HG03175 (cell line): ENCODE data around the gene ERMAP.
"Not testable (repeated sequence)": the region's sequence is repeated elsewhere in the genome, so short reads cannot be mapped to it uniquely, and the experiment has no call there.

Source experiments
- ATAC-seq: cut with Tn5 transposase; IDR thresholded peaks from one replicate; pipeline ENCODE4 v1.9.1; 2021; ENCODE audit warnings: mild to moderate bottlenecking, moderate library complexity; ENCODE audit not compliant: unreplicated experiment

The ERMAP gene

DNA sequence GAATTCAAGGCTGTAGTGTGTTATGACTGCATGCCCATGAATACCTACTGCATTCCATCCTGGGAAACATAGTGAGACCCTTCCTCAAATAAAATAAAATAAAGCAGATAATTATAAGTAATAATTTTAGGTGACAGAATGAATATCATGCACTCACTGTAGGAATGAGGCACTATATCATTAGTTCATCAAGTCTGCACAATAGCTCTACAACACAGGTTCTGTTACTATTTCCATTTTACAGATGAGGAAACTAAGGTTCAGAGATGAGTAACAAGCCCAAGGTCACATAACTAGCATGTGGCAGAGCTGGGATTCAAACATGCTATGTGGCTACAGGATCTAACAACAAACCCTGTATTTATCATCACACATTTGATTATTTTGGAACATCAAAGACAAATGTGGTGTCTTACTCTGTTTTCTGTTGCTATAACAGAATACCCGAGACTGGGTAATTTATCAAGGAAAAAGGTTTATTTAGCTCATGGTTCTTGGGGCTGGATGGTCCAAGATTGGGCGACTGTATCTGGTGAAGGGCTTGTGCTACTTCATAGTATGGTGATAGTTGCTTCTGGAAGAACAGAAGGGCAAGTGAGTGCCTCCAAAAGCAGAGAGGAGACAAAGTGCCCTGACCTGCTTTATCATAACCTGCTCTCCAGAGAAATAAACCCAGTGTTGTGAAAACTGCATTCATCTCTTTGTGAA lies 24.7 kb downstream of the ERMAP start:
- ATAC-seq: no peak

DNA sequence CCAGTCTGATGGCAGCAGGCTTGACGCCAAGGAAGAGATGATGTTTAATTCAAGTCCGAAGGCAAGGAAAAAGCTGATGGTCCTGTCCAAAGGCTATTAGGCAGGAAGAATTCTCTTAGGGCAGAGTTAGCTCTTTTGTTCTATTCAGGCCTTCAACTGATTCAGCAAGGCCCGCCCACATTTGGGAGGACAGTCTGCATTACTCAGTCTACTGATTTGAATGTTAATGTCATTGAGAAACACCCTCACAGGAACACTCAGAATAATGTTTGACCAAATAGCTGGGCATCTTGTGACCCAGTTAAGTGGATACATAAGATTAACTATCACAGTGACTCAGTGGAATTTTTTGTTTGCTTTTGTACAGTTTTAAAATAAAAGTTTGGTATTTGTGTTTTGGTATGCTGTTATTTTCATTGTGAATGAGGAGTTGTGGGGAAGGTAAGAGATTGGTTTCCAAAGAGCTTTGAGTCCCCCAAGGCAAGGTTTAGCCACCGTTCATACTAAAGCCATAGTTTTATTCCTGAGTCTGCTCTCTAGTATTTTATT lies 27.7 kb downstream of the ERMAP start:
- no peak for ATAC-seq

DNA sequence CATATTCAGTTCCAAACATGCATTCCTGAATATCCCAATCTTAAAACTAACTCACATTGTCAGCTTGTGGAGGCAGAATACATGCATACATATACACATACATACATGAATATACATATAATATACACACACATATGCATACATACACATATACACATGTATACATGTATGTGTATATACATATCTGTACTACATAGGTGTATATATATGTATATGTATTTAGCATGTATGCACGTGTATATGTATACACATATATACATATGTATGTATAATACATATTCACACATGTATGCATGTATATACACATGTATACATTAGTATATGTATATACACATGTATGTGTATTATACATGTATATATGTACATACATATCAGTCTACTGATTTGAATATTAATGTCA lies 28.3 kb downstream of the ERMAP start:
- ATAC-seq: no peak

DNA sequence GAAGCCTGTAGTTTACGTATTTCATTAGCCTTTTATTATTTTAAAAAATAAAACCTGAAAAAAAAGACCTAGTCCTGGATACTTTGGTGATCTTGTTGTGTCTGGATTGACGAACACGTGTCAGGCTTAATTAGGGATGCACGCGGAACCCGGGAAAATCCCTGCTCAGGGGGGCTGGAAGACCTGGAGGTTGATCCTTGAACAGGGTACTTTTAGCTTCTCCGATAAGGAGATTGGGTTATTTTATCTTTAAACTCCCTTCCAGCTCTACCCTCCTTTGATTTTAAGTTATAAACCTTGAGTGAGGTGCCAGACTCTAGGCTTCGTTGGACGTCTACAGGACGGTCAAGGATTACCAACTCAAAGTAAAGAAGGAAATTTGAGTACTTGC lies 28.9 kb downstream of the ERMAP start:
- peak; percentile 2 for ATAC-seq

DNA sequence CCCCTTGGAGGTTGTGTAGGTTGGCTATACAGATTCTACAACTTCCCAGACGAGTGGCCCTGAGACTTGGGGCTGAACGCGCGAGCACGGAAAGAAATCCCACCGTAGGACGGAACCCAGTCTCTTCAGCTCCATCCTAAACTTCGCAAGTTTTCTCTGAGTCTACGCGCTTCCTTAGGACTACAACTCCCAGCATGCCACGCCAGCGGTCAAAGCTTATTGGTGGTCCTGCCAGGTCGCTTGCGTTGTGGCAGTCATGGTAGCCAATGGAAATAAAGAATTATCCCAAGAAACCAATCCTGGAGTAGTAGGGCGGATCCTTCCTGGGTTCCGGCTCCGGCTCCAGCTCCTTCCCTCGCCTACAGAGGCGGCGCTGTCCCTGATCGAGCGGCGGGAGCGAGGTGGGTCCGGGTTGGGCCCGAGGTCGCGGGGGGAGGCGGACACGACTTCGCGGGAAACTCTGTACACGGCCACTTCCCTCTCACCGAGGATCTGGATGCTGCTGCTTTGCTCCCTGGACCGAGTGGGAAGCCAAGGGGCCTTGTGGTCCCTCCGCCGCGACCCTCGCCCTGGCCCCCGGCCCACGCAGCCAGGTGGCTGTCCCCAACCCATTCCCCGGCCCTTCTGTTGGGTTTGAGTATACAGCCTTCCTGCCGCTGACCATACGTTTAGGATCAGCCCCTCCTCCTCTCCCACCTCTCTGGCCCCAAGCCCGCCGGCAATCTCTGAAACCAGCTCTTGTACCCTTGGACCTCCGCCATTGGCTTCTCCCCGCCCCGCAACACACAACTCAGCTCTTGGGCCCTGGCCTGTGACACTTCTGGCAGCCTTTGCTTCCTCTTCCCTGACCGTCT lies 29.6 kb downstream of the ERMAP start, which contains the start of gene ZNF691:
Gene ZNF691, plus strand, starts transcription at position 357 of the 854 bp plus-strand sequence. CDS start 3,046 bp downstream, outside the sequence.
- peak; percentile 93 for ATAC-seq

DNA sequence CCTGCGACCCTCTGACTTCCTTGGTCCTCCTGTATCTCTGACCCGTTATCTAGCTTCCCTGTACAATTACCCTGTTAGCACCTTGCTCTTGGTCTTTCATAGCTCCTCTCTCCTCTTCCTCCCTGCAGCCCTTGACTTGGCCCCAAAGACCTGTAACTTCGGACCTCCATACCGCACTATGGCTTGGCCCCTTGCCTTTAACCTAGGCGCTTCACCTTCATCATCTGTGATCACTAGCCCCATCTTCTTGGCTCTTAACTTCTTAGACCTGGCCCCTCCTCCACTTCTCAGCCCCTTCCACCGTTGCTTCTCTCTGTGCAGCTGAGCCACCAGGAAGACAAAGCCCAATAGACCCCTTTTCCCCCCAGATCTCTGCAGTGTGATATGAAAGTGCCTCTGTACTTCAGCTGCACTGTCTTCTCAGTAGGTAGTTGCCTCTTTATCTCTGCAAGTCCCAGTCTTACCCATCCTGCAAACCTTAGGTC lies 30.2 kb downstream of the ERMAP start:
- no peak for ATAC-seq

DNA sequence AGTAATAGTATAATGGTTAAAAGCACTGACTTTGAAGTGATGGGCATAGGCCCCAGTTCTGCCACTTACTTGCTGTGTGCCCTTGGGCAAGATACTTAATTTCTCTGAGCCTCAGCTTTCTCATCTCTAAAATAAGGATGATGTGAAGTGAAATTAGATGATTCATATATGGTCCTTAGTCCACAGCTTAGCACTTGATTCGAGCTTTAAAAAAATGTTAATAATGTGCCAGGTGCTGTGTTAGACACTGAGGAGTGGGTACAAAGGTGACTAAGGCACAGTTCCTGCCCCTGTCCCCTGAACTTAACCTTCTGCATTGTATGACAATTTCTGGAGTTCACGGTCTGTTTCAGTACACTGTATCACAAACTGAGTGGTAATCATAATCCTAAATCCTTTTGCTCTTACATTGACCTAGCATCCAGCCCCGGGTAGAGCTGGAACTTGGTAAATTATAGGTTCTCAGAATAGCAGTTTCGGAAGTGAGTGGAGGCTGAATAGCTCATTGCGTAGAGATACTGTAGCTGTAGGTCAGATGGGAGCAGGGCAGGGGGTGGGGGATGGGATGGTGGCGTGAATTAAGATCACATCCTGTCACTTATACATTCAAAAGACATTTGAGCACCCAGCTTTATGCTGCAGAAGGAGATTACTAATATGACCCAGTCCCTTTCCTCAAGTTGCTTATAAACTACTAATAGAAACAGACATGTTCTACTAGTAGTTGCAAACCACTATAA lies 31.0 kb downstream of the ERMAP start:
- ATAC-seq: no peak

DNA sequence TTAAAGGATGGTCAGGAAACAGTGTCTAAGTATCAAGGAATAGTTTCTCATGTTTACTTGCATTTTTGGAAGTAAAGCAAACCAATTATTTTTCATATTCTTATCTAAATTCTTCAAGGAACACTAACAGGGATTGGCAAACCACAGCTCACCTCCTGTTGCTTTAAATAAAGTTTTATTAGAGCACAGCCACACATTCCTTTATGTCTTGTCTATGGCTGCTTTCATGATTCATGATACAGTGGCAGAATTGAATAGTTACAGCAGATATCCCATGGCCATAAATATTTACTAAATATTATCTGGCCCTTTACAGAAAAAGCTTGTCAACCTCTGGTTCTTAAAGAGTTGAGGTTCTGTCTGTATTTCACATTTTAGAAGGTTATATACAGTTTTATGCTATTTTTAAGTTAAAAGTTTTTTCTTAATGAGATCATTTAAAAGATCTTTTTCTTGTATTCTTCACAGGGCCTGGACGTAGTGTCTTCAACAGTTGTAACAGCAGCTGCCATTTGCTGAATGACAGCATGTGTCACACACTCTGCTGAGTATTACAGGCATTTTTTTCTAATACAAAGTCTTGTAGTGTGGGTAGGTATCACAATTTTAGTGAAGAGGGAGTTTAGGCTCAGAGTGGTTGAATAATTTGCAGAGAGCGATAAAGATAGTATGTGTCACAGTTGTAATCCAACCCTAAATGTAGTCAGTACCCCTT lies 32.1 kb downstream of the ERMAP start:
- ATAC-seq: no peak

DNA sequence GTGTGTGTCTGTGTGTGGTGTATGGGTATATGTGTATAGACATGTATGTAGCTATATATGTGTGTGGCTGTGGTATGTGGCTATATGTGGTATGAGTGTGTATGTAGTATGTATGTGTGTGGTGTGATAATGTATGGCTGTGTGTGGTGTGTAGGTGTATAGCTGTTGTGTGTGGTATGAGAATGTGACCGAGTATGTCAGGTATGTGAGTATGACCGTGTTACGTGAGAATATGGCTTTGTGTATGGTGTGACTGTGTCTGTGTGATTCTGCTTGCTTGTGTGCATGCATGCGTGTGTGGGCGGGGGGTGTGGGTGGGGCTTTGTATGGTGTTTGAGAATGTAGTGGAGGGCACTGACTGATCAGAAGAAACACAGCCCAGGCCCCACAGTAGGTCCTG lies 33.0 kb downstream of the ERMAP start:
- ATAC-seq: no peak

DNA sequence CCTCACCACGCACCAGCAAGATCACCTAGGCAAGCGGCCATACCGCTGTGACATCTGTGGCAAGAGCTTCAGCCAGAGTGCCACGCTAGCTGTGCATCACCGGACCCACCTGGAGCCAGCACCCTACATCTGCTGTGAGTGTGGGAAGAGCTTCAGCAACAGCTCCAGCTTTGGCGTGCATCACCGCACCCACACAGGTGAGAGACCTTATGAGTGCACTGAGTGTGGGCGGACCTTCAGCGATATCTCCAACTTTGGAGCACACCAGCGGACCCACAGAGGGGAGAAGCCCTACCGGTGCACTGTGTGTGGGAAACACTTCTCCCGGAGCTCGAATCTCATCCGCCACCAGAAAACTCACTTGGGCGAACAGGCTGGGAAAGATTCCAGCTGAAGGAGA lies 34.5 kb downstream of the ERMAP start:
- ATAC-seq: no peak

DNA sequence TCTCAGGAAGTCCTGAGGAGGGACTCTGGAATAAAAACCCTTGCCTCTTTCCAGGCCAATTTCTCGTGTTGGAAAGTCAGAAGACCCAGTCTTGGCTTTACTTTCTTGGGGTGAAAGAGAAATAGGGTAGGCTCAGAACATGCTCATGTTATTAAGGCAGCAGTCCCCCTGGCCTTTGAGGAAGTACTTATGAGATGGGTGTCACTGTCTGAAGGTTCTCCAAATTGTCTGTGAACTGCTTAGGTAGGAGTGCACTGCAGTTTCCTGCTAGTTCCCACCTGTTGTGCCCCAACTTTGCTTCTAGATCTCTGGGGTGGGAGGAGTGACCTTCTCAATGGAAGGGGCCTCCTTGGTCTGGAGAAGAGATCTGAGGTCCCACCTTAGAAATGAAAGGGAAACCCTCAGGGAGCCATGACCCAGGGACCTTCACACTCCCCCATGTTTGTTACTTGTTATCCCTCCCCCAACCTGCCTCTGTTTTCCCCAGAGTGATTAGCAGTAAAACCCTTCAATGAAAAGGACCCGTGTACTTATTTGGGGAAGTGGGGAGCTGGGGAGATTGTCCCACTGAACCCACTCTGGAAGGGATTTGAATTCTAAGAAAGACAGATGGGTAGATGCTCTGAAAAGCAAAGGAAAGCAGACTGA lies 35.2 kb downstream of the ERMAP start:
- ATAC-seq: no peak

DNA sequence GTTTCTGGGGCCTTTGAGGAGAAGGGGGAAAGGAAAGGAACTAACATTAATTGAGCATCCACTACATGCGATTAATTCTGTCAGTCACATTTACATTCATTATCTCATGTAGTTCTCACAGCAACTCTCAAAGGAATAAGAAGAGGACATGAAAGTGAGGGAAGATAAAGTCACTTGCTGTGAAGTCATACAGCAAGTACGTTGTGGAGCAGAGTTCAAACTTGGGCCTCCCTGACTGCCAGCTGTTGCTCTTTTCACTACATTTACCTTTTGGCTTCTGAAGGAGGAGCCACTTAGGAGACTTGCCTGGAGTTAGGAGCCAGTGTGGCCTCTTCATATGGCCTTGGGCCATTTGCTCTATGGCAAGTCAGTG lies 35.7 kb downstream of the ERMAP start:
- no peak for ATAC-seq

DNA sequence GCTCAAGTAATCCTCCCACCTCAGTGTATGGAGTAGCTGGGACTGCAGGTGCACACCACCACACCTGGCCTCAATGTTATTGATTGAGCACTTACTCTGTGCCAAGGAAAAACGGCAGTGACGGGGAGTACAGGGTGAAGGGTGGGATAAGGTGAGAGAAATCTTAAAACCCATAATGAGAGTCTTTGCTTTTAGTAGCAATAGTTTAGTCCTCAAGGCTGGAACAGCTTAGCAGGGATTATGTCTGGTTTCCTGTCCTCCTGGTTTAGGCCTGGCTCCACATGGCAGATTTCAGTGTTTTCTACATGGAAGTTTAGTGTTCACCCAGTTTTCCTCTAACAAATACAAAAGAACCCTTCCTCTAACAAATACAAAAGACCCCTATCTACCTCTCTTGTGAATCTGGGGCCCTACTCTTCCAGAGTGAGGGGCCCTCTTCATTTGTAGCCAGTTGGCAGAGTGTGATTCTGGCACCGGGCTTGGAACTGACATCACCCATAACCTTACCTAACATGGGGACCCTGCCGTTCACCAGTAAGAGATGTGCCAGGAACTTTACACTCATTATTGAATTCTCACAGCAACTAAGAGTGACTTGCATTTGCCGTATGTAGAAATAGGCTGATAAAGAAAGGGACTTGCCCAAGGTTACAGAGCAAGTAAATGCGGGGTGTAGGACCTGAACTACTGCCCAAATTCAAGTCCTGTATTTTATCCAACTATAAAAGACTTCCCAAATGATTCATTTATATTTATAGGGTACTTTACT lies 36.4 kb downstream of the ERMAP start:
- ATAC-seq: no peak

DNA sequence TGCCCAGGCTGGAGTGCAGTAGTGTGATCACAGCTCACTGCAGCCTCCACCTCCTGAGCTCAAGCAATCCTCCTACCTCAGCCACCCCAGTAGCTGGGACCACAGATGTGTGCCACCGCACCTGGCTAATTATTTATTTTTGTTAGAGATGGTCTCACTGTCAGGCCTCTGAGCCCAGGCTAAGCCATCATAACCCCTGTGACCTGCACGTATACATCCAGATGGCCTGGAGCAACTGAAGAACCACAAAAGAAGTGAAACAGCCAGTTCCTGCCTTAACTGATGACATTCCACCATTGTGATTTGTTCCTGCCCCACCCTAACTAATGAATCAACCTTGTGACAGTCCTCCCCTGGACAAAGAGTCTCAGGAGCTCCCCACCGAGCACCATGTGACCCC lies 39.6 kb downstream of the ERMAP start:
- not testable (repeated sequence) for ATAC-seq

DNA sequence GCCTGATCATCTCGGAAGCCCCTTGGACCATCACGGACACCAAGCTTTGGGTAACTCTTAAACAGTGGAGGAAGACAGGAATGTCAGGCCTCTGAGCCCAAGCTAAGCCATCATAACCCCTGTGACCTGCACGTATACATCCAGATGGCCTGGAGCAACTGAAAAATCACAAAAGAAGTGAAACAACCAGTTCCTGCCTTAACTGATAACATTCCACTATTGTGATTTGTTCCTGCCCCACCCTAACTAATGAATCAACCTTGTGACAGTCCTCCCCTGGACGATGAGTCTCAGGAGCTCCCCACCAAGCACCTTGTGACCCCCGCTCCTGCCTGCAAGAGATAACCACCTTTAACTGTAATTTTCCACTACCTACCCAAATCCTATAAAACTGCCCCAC lies 42.4 kb downstream of the ERMAP start:
- not testable (repeated sequence) for ATAC-seq

DNA sequence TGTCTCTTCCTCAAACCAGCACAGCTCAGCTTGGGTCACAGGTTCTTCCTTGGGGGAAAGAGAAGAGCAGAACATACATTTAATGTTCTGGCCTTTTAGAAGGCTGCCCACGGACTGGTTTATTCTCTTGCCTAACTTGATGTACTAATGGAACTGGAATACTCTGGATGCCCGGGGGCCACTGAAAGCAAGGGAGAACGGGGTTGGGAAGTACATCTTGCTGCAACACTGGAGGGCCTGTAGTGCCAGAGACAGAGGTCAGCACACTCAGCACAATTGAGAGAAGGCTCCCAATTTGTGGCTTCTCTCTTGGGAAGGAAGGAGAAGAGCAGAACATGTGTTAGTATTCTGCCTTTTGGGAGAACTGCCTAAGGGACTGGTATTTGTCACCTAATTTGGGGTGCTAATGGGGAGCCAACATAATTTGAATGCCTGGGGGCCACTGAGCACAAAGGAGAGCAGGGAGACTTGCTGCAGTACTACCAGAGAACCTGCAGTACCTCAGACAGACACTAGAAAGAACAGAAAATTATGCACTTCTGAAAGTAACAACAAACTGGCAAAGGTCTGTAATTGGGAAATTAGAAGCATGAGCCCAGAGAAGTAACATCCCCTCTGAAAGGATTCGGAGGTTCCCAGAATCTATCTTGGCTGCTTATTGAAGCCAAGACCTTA lies 43.6 kb downstream of the ERMAP start:
- ATAC-seq: no peak

DNA sequence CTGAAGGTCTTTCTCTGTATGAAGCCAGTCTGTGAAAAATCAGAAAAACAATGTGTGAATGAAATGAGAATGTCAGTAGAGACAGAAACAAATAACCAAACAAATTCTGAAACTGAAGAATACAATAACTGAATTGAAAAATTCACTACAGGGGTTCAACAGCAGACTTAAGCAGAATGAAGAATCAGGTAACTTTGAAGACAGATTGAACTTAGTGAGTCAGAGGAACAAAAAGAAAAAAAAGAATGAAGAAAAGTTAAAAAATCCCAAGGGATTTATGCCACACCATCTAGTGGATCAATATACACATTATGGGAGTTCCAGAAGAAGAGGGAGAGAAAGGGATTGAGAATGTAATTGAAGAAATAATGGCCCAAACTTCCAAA lies 44.1 kb downstream of the ERMAP start:
- ATAC-seq: no peak

DNA sequence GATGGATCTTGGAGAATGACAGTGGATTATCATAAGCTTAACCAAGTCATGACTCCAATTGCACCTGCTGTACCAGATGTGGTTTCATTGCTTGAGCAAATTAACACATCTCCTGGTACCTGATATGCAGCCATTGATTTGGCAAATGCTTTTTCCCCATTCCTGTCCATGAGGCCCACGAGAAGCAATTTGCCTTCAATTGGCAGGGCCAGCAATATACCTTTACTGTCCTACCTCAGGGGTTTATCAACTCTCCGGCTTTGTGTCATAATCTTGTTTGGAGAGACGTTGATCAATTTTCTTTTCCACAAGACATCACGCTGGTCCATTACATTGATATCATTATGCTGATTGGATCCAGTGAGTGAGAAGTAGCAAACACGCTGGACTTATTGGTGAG lies 49.6 kb downstream of the ERMAP start:
- no peak for ATAC-seq

DNA sequence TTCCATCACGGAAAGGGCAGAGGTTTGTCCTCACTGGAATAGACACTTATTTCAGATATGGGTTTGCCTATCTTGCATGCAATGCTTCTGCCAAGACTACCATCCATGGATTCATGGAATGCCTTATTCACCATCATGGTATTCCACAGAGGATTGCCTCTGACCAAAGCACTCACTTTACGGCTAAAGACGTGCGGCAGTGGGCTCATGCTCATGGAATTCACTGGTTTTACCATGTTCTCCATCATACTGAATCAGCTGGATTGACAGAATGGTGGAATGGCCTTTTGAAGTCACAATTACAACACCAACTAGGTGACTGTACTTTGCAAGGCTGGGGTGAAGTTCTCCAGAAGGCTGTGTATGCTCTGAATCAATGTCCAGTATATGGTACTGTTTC lies 51.5 kb downstream of the ERMAP start:
- not testable (repeated sequence) for ATAC-seq
